Gastroesophageal sphincter (tissue), 4 donors: ENCODE results near the gene STING1. TPM values are rescaled to one million over a fixed set of nuclear protein-coding genes. Genes with fewer than 3 reads are reported as not detected.

Source experiments
- ATAC-seq: fragments of 150-250 bp; one replicate; pipeline ENCODE4 v1.9.1; 2016; ENCODE audit warnings: mild to moderate bottlenecking, moderate library complexity
- H3K27ac ChIP-seq, 4 donors: fragments of 200-600 bp; sonication (generic) in 3 of 4; 1 replicate in 3 of 4; 2 replicates in 1 of 4; pipeline ENCODE4 v1.5.1; 2016 to 2019
- H3K27me3 ChIP-seq: fragments of 200-600 bp; sonication (generic); one replicate; pipeline ENCODE4 v1.5.1; 2019
- H3K36me3 ChIP-seq, 2 donors: fragments of 200-600 bp; sonication (generic); one replicate each; pipeline ENCODE4 v1.5.1; 2019; ENCODE audit warnings: control low read depth in 1 of 2
- H3K4me1 ChIP-seq, 3 donors: fragments of 200-600 bp; sonication (generic); 1 replicate in 2 of 3; 2 replicates in 1 of 3; pipeline ENCODE4 v1.5.1; 2016 to 2019; ENCODE audit warnings: control low read depth in 2 of 3
- H3K4me3 ChIP-seq, 2 donors: fragments of 200-600 bp; sonication (generic); one replicate each; pipeline ENCODE4 v1.5.1; 2019; ENCODE audit warnings: mild to moderate bottlenecking in 1 of 2, moderate library complexity in 1 of 2
- H3K9me3 ChIP-seq, 3 donors: fragments of 200-600 bp; sonication (generic); one replicate each; pipeline ENCODE4 v1.5.1; 2017 to 2019; ENCODE audit warnings: control low read depth in 2 of 3
- CTCF ChIP-seq, 4 experiments: fragments of 200-600 bp in 2 of 4; fragments of 450-650 bp in 2 of 4; sonication (generic) in 1 of 4; IDR thresholded peaks; one replicate each; pipeline ENCODE4 v1.5.1; 2017 to 2019; ENCODE audit warnings: antibody characterized with exemption in 4 of 4, mild to moderate bottlenecking in 2 of 4, moderate library complexity in 2 of 4
- EP300 ChIP-seq: sonication (generic); formaldehyde crosslinking; IDR thresholded peaks from one replicate; pipeline ENCODE4 v1.6.1; 2017; ENCODE audit warnings: antibody characterized with exemption, mild to moderate bottlenecking
- POLR2A ChIP-seq, 2 donors: fragments of 450-650 bp; IDR thresholded peaks; one replicate each; pipeline ENCODE4 v1.6.1; 2017; ENCODE audit warnings: antibody characterized with exemption in 2 of 2, mild to moderate bottlenecking in 2 of 2, moderate library complexity in 1 of 2
- POLR2AphosphoS5 ChIP-seq: sonication (generic); formaldehyde crosslinking; IDR thresholded peaks from one replicate; pipeline ENCODE4 v1.6.1; 2017; ENCODE audit warnings: antibody characterized with exemption
- WGBS, 2 donors: methylation state at CpG; one replicate each; pipeline ENCODE4 v1.1.5; 2018; ENCODE audit warnings: low coverage in 1 of 2; 5-methylcytosine and 5-hydroxymethylcytosine counted together
- total RNA-seq, 4 donors: library from RNA; depleted of rRNA; stranded (reverse); fragments of >200 nt; gene quantifications; one replicate each; pipeline ENCODE4 v1.1.0, GENCODE V29; 2016

Gene STING1
- total RNA-seq, 4 donors from 2014 or later = 36.3 to 63.7 (median 50.6) TPM

GRCh38 chr5:139472386-139473030 lies 10.1 kb downstream of the STING1 start:
- 80 to 88% methylated on average over 1 to 6 of the region's 15 CpGs for WGBS, 2 donors
- no peaks in the 10 kb centered on the region for H3K27me3 ChIP-seq
- no peak for TF ChIP-seq POLR2AphosphoS5
- no peak for TF ChIP-seq POLR2A (IDR thresholded peaks at IDR 0.05)
- TF ChIP-seq CTCF (IDR thresholded peaks at IDR 0.05) = no peak
- TF ChIP-seq EP300 = no peak
- H3K4me3 ChIP-seq = no peak overlapping the region
- no peak for ATAC-seq
- H3K4me1 ChIP-seq = peaks cover 0 to 26% (median 12%) of the 10 kb centered on the region in 3 donors
- H3K36me3 ChIP-seq = peaks cover 0 to 27% of the 10 kb centered on the region in 2 donors
- H3K27ac ChIP-seq = peak overlapping the region in 2 of 4 donors; percentile 43 to 47
- no peaks in the 10 kb centered on the region for H3K9me3 ChIP-seq

- Histone ChIP-seq H3K36me3 (peaks cover 0 to 11% of the 10 kb centered on the region in 2 donors), H3K27me3 (no peaks in the 10 kb centered on the region), H3K4me3 (no peak within 1 kb of the TSS), H3K4me1 (peaks cover 0 to 26% (median 12%) of the 10 kb centered on the region in 3 donors), H3K27ac (peak within 1 kb of the TSS in 1 of 4 donors; percentile 17), H3K9me3 (no peaks in the 10 kb centered on the region)
- no peak for ATAC-seq
- no peak for TF ChIP-seq POLR2A (IDR thresholded peaks at IDR 0.05)
- TF ChIP-seq POLR2AphosphoS5 = no peak
- no peak for TF ChIP-seq CTCF (IDR thresholded peaks at IDR 0.05)
- no peak for TF ChIP-seq EP300
- WGBS, 2 donors = 80% methylated on average over 1 of the region's 9 CpGs
These were observed 11.7 kb downstream of the STING1 start, which contains the start of gene SMIM33 for GRCh38 chr5:139470821-139471300. Gene SMIM33 (plus strand): TSS chr5:139471004. CDS start chr5:139471122, 118 bp downstream.

GRCh38 chr5:139468421-139468931 lies 14.1 kb downstream of the STING1 start:
- no peak for TF ChIP-seq POLR2AphosphoS5
- no peak for TF ChIP-seq EP300
- TF ChIP-seq POLR2A (IDR thresholded peaks at IDR 0.05) = no peak
- TF ChIP-seq CTCF (IDR thresholded peaks at IDR 0.05) = no peak
- Histone ChIP-seq H3K36me3 (no peaks in the 10 kb centered on the region), H3K9me3 (no peaks in the 10 kb centered on the region), H3K4me3 (no peak overlapping the region), H3K27me3 (no peaks in the 10 kb centered on the region), H3K27ac (no peak overlapping the region), H3K4me1 (peaks cover 0 to 3% (median 3%) of the 10 kb centered on the region in 3 donors)
- no peak for ATAC-seq
- 75 to 90% methylated on average over 2 to 5 of the region's 8 CpGs for WGBS, 2 donors

- H3K9me3 ChIP-seq = no peaks in the 10 kb centered on the region
- no peak for TF ChIP-seq POLR2A (IDR thresholded peaks at IDR 0.05)
- TF ChIP-seq CTCF (IDR thresholded peaks at IDR 0.05) = no peak
- no peak for TF ChIP-seq POLR2AphosphoS5
- TF ChIP-seq EP300 = no peak
- H3K27me3 ChIP-seq = no peaks in the 10 kb centered on the region
- 80% methylated on average over 4 of the region's 10 CpGs; no CpG with 5 or more reads in 1 of the 2 donors for WGBS, 2 donors
- no peaks in the 10 kb centered on the region for H3K4me1 ChIP-seq
- peak; percentile 52 for ATAC-seq
- peak within 1 kb of the TSS in 3 of 4 donors; percentile 38 to 65 (median 59) for H3K27ac ChIP-seq
- H3K36me3 ChIP-seq = no peaks in the 10 kb centered on the region
- peak within 1 kb of the TSS in 1 of 2 donors; percentile 35 for H3K4me3 ChIP-seq
These were observed 19.8 kb downstream of the STING1 start, which contains the start of gene ECSCR for GRCh38 chr5:139462586-139463276. Gene ECSCR (minus strand): TSS chr5:139462743. CDS start chr5:139462670, 73 bp downstream.
